GM23248 (cell line): ENCODE data around the gene MARF1.

Experiments
- EZH2 ChIP-seq: fragments of 200-600 bp; sonication (generic); IDR thresholded peaks from 2 replicates; pipeline ENCODE4 v1.6.1; 2018; ENCODE audit warnings: antibody characterized with exemption, mild to moderate bottlenecking; ENCODE audit not compliant: insufficient read depth, poor library complexity, severe bottlenecking
- EZH2phosphoT487 ChIP-seq: fragments of 200-600 bp; sonication (generic); IDR thresholded peaks from 2 replicates; pipeline ENCODE4 v1.6.1; 2018; ENCODE audit warnings: antibody characterized with exemption, moderate library complexity, mild to moderate bottlenecking, low read depth; ENCODE audit not compliant: insufficient read depth

GRCh38 chr16:15677447-15677846 lies 34.5 kb upstream of the MARF1 start:
- no peak for TF ChIP-seq EZH2
- TF ChIP-seq EZH2phosphoT487: no peak
